HEK293 (cell line): ENCODE data around the gene PLCB3.

Experiments used
- HOXC10 ChIP-seq: sonication (generic); formaldehyde crosslinking; IDR thresholded peaks from 2 replicates; pipeline ENCODE4 v1.8.1; 2023; ENCODE audit warnings: mild to moderate bottlenecking, missing genetic modification reagents
- KLF7 ChIP-seq: fragments of 450-650 bp; formaldehyde crosslinking; IDR thresholded peaks from 2 replicates; pipeline ENCODE4 v1.5.1; 2016; ENCODE audit warnings: missing biosample characterization, missing genetic modification characterization, borderline replicate concordance
- MYNN ChIP-seq: fragments of 450-650 bp; formaldehyde crosslinking; IDR thresholded peaks from 2 replicates; pipeline ENCODE4 v1.5.1; 2016; ENCODE audit warnings: missing biosample characterization, missing genetic modification characterization, borderline replicate concordance
- SETDB1 ChIP-seq: IDR thresholded peaks from one replicate; pipeline ENCODE4 v1.6.1; 2017; ENCODE audit warnings: mild to moderate bottlenecking, low read length, moderate library complexity, mixed read lengths; ENCODE audit not compliant: insufficient read length
- WT1 ChIP-seq: fragments of 450-650 bp; formaldehyde crosslinking; IDR thresholded peaks from 2 replicates; pipeline ENCODE4 v1.5.1; 2016; ENCODE audit warnings: missing biosample characterization, missing genetic modification characterization
- YY2 ChIP-seq: fragments of 450-650 bp; formaldehyde crosslinking; IDR thresholded peaks from 2 replicates; pipeline ENCODE4 v1.5.1; 2016; ENCODE audit warnings: missing biosample characterization, missing genetic modification characterization
- ZBTB44 ChIP-seq: fragments of 450-650 bp; IDR thresholded peaks from 2 replicates; pipeline ENCODE4 v1.5.1; 2018; ENCODE audit warnings: missing biosample characterization, mild to moderate bottlenecking, missing genetic modification characterization
- ZEB2 ChIP-seq: fragments of 450-650 bp; formaldehyde crosslinking; IDR thresholded peaks from 2 replicates; pipeline ENCODE4 v1.5.1; 2016; ENCODE audit warnings: missing biosample characterization, missing genetic modification characterization
- ZIC2 ChIP-seq: fragments of 450-650 bp; formaldehyde crosslinking; IDR thresholded peaks from 2 replicates; pipeline ENCODE4 v1.5.1; 2016; ENCODE audit warnings: missing biosample characterization, missing genetic modification characterization
- ZNF2 ChIP-seq: fragments of 450-650 bp; formaldehyde crosslinking; IDR thresholded peaks from 2 replicates; pipeline ENCODE4 v1.5.1; 2016; ENCODE audit warnings: missing biosample characterization, missing genetic modification characterization
- ZNF211 ChIP-seq: fragments of 450-650 bp; formaldehyde crosslinking; IDR thresholded peaks from 2 replicates; pipeline ENCODE4 v1.5.1; 2016; ENCODE audit warnings: low read depth, missing biosample characterization, missing genetic modification characterization
- ZNF23 ChIP-seq: fragments of 450-650 bp; formaldehyde crosslinking; IDR thresholded peaks from 2 replicates; pipeline ENCODE4 v1.5.1; 2016; ENCODE audit warnings: missing biosample characterization, missing genetic modification characterization, borderline replicate concordance
- ZNF248 ChIP-seq: fragments of 450-650 bp; formaldehyde crosslinking; IDR thresholded peaks from 2 replicates; pipeline ENCODE4 v1.5.1; 2017; ENCODE audit warnings: missing biosample characterization, missing genetic modification characterization
- ZNF292 ChIP-seq: fragments of 450-650 bp; formaldehyde crosslinking; IDR thresholded peaks from 2 replicates; pipeline ENCODE4 v1.5.1; 2016; ENCODE audit warnings: low read depth, missing biosample characterization, missing genetic modification characterization, borderline replicate concordance
- ZNF311 ChIP-seq: fragments of 450-650 bp; formaldehyde crosslinking; IDR thresholded peaks from 2 replicates; pipeline ENCODE4 v1.5.1; 2017; ENCODE audit warnings: missing biosample characterization, missing genetic modification characterization, borderline replicate concordance
- ZNF37A ChIP-seq: fragments of 450-650 bp; IDR thresholded peaks from 2 replicates; pipeline ENCODE4 v1.5.1; 2018; ENCODE audit warnings: missing biosample characterization, missing genetic modification characterization
- ZNF449 ChIP-seq: fragments of 450-650 bp; formaldehyde crosslinking; IDR thresholded peaks from 2 replicates; pipeline ENCODE4 v1.5.1; 2017; ENCODE audit warnings: missing biosample characterization, mild to moderate bottlenecking, missing genetic modification characterization, moderate library complexity
- ZNF521 ChIP-seq: fragments of 450-650 bp; formaldehyde crosslinking; IDR thresholded peaks from 2 replicates; pipeline ENCODE4 v1.5.1; 2017; ENCODE audit warnings: missing biosample characterization, mild to moderate bottlenecking, missing genetic modification characterization
- ZNF596 ChIP-seq: fragments of 450-650 bp; IDR thresholded peaks from 2 replicates; pipeline ENCODE4 v1.5.0; 2018; ENCODE audit warnings: missing biosample characterization, mild to moderate bottlenecking, missing genetic modification characterization, moderate library complexity
- ZNF600 ChIP-seq: fragments of 450-650 bp; formaldehyde crosslinking; IDR thresholded peaks from 2 replicates; pipeline ENCODE4 v1.5.1; 2016; ENCODE audit warnings: missing biosample characterization, missing genetic modification characterization
- ZNF645 ChIP-seq: fragments of 450-650 bp; formaldehyde crosslinking; IDR thresholded peaks from 2 replicates; pipeline ENCODE4; 2016; ENCODE audit warnings: missing biosample characterization, missing genetic modification characterization
- ZSCAN30 ChIP-seq: fragments of 450-650 bp; IDR thresholded peaks from 2 replicates; pipeline ENCODE4 v1.5.1; 2018; ENCODE audit warnings: missing biosample characterization, mild to moderate bottlenecking, missing genetic modification characterization, moderate library complexity
- TF ChIP-seq, protein P1 (sequence below): fragments of 450-650 bp; formaldehyde crosslinking; IDR thresholded peaks from 2 replicates; pipeline ENCODE4 v1.5.1; 2016; ENCODE audit warnings: missing biosample characterization, missing genetic modification characterization, borderline replicate concordance
- TF ChIP-seq, protein P2 (sequence below): fragments of 450-650 bp; IDR thresholded peaks from 2 replicates; pipeline ENCODE4 v1.5.1; 2018; ENCODE audit warnings: missing biosample characterization, missing genetic modification characterization

The PLCB3 gene

DNA sequence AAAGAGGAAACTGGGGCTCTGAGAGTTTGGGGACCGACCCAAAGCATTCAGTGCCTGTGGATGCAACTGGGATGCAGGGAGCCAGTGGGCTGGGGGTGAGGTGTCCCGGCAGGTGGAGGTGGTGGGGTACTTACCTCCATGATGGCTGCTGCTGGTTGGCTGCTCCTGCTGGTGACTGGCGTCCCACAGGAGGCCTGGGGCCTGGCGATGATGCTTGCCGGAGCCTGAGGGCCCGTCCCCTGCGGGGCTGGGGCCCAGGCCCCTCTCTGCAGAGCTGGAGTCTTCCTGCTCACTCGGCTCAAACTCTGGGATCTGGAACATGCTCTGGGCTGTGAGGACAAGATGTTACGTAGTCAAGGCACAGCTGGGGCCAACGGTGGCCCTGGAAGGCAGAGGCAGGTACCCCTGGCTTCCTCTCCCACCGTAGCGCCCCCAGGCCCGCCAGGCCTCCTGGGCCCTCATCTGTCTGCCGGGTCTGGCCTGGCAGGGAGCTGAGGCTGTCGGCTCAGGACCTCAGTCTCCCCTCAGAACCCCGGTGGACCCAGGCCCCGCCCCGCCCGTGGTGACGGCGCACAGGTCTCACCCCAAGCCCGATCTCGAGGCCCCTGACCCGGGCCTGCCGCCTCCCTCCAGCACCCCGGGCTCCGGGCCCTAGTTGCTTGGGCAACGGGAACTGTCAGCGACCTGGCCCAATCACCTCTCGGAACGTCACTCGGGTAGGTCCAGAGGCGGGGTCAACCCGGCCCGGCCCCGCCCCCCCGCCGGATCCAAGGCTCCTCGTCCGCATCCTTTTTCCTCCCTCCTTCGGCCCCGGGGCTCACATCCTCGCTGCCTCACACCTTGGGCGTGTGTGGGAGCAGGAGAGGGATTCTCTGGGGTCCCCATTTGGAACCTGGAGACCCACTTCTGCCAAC lies 33.0 kb downstream of the PLCB3 start, which contains the start of gene BAD (continued):
- no peak for TF ChIP-seq ZNF449
- TF ChIP-seq ZNF292 (tag by site-specific recombination): no peak
- TF ChIP-seq WT1 (tag by site-specific recombination): no peak
- no peak for TF ChIP-seq HOXC10 (CRISPR knock-in tag)
- TF ChIP-seq ZNF645 (tag by site-specific recombination): no peak
- TF ChIP-seq ZNF521 (tag by site-specific recombination): no peak
- TF ChIP-seq MYNN (tag by site-specific recombination): no peak
- TF ChIP-seq ZNF23 (tag by site-specific recombination): no peak
- TF ChIP-seq, protein P1, sequence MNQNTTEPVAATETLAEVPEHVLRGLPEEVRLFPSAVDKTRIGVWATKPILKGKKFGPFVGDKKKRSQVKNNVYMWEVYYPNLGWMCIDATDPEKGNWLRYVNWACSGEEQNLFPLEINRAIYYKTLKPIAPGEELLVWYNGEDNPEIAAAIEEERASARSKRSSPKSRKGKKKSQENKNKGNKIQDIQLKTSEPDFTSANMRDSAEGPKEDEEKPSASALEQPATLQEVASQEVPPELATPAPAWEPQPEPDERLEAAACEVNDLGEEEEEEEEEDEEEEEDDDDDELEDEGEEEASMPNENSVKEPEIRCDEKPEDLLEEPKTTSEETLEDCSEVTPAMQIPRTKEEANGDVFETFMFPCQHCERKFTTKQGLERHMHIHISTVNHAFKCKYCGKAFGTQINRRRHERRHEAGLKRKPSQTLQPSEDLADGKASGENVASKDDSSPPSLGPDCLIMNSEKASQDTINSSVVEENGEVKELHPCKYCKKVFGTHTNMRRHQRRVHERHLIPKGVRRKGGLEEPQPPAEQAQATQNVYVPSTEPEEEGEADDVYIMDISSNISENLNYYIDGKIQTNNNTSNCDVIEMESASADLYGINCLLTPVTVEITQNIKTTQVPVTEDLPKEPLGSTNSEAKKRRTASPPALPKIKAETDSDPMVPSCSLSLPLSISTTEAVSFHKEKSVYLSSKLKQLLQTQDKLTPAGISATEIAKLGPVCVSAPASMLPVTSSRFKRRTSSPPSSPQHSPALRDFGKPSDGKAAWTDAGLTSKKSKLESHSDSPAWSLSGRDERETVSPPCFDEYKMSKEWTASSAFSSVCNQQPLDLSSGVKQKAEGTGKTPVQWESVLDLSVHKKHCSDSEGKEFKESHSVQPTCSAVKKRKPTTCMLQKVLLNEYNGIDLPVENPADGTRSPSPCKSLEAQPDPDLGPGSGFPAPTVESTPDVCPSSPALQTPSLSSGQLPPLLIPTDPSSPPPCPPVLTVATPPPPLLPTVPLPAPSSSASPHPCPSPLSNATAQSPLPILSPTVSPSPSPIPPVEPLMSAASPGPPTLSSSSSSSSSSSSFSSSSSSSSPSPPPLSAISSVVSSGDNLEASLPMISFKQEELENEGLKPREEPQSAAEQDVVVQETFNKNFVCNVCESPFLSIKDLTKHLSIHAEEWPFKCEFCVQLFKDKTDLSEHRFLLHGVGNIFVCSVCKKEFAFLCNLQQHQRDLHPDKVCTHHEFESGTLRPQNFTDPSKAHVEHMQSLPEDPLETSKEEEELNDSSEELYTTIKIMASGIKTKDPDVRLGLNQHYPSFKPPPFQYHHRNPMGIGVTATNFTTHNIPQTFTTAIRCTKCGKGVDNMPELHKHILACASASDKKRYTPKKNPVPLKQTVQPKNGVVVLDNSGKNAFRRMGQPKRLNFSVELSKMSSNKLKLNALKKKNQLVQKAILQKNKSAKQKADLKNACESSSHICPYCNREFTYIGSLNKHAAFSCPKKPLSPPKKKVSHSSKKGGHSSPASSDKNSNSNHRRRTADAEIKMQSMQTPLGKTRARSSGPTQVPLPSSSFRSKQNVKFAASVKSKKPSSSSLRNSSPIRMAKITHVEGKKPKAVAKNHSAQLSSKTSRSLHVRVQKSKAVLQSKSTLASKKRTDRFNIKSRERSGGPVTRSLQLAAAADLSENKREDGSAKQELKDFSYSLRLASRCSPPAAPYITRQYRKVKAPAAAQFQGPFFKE (tag by site-specific recombination): no peak
- TF ChIP-seq ZNF596 (tag by site-specific recombination): no peak
- TF ChIP-seq SETDB1: no peak
- no peak for TF ChIP-seq ZNF311
- no peak for TF ChIP-seq ZNF2 (tag by site-specific recombination)
- TF ChIP-seq, protein P2, sequence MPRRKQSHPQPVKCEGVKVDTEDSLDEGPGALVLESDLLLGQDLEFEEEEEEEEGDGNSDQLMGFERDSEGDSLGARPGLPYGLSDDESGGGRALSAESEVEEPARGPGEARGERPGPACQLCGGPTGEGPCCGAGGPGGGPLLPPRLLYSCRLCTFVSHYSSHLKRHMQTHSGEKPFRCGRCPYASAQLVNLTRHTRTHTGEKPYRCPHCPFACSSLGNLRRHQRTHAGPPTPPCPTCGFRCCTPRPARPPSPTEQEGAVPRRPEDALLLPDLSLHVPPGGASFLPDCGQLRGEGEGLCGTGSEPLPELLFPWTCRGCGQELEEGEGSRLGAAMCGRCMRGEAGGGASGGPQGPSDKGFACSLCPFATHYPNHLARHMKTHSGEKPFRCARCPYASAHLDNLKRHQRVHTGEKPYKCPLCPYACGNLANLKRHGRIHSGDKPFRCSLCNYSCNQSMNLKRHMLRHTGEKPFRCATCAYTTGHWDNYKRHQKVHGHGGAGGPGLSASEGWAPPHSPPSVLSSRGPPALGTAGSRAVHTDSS (tag by site-specific recombination): no peak
- no peak for TF ChIP-seq ZBTB44 (tag by site-specific recombination)
- TF ChIP-seq ZIC2 (tag by site-specific recombination): peak; percentile 34; the same call in 1 of the 2 replicates
- TF ChIP-seq ZEB2 (tag by site-specific recombination): no peak; the same call in 1 of the 2 replicates
- no peak for TF ChIP-seq ZNF37A
- TF ChIP-seq ZSCAN30: 0 out of 2 replicates have a peak, but pooled peaks have one; percentile 13
- peak; percentile 55; the same call in 1 of the 2 replicates for TF ChIP-seq ZNF600 (tag by site-specific recombination)
- TF ChIP-seq ZNF211 (tag by site-specific recombination): no peak
- TF ChIP-seq ZNF248 (tag by site-specific recombination): no peak
- no peak for TF ChIP-seq YY2 (tag by site-specific recombination)
- 0 out of 2 replicates have a peak, but pooled peaks have one; percentile 40 for TF ChIP-seq KLF7 (tag by site-specific recombination)
